ENCODE measurements around the gene OR1I1.

Gene OR1I1

GRCh38 chr19:15101479-15102082 is 19.6 kb downstream of the OR1I1 start:
- Histone ChIP-seq H3K9ac (ENCODE audit: low read length) (no peak overlapping the region), H3K27me3 (ENCODE audit: low read length) (no peaks in the 10 kb centered on the region), H3K9me2 (replicated peaks; ENCODE audit: insufficient read depth, low read length) (no peaks in the 10 kb centered on the region), H3K27ac (ENCODE audit: low read depth, low read length) (no peak overlapping the region), H3K4me2 (ENCODE audit: low read depth, low read length, poor library complexity, severe bottlenecking) (no peak overlapping the region), H3K9me3 (ENCODE audit: insufficient read depth, low read length) (no peaks in the 10 kb centered on the region), H3K36me3 (ENCODE audit: low read length) (no peaks in the 10 kb centered on the region), H3K4me3 (ENCODE audit: insufficient read depth, low read length, poor library complexity, severe bottlenecking) (no peak overlapping the region), H3K79me2 (ENCODE audit: insufficient read depth, low read length) (no peaks in the 10 kb centered on the region), H3F3A (ENCODE audit: insufficient read depth) (no peaks in the 10 kb centered on the region), H2AFZ (ENCODE audit: low read depth, low read length, severe bottlenecking) (no peak overlapping the region), H4K20me1 (ENCODE audit: low read depth, low read length) (no peaks in the 10 kb centered on the region)
- TF ChIP-seq EZH2phosphoT487 (conservative IDR thresholded peaks at IDR 0.05; ENCODE audit: low read length) (no peak), CTCF (IDR thresholded peaks at IDR 0.05; ENCODE audit: insufficient read depth, low read length, poor library complexity, severe bottlenecking) (peak; percentile 52)

GRCh38 chr19:15104003-15104402 is 22.0 kb downstream of the OR1I1 start:
- no peaks in the 10 kb centered on the region for H3K9me2 ChIP-seq (replicated peaks; ENCODE audit: insufficient read depth, low read length)
- H2AFZ ChIP-seq (ENCODE audit: low read depth, low read length, severe bottlenecking) = no peak overlapping the region

GRCh38 chr19:15104411-15104810 is 22.4 kb downstream of the OR1I1 start:
- no peaks in the 10 kb centered on the region for H3K36me3 ChIP-seq (ENCODE audit: low read length)
- no peak overlapping the region for H3K27ac ChIP-seq (ENCODE audit: low read depth, low read length)
- no peak overlapping the region for H2AFZ ChIP-seq (ENCODE audit: low read depth, low read length, severe bottlenecking)
- H3K4me3 ChIP-seq (ENCODE audit: insufficient read depth, low read length, poor library complexity, severe bottlenecking) = no peak overlapping the region
- no peaks in the 10 kb centered on the region for H3K9me2 ChIP-seq (replicated peaks; ENCODE audit: insufficient read depth, low read length)
- H4K20me1 ChIP-seq (ENCODE audit: low read depth, low read length) = no peaks in the 10 kb centered on the region
- TF ChIP-seq CTCF (IDR thresholded peaks at IDR 0.05; ENCODE audit: insufficient read depth, low read length, poor library complexity, severe bottlenecking) (no peak), EZH2phosphoT487 (conservative IDR thresholded peaks at IDR 0.05; ENCODE audit: low read length) (no peak)
- H3K9me3 ChIP-seq (ENCODE audit: insufficient read depth, low read length) = no peaks in the 10 kb centered on the region
- H3K9ac ChIP-seq (ENCODE audit: low read length) = no peak overlapping the region
- no peaks in the 10 kb centered on the region for H3K79me2 ChIP-seq (ENCODE audit: insufficient read depth, low read length)
- no peaks in the 10 kb centered on the region for H3K27me3 ChIP-seq (ENCODE audit: low read length)
- no peaks in the 10 kb centered on the region for H3F3A ChIP-seq (ENCODE audit: insufficient read depth)
- no peak overlapping the region for H3K4me2 ChIP-seq (ENCODE audit: low read depth, low read length, poor library complexity, severe bottlenecking)

More at GRCh38 chr19:15104003-15104402, 22.0 kb downstream of the OR1I1 start:
- Histone ChIP-seq H4K20me1 (ENCODE audit: low read depth, low read length) (no peaks in the 10 kb centered on the region), H3F3A (ENCODE audit: insufficient read depth) (no peaks in the 10 kb centered on the region), H3K79me2 (ENCODE audit: insufficient read depth, low read length) (no peaks in the 10 kb centered on the region), H3K4me2 (ENCODE audit: low read depth, low read length, poor library complexity, severe bottlenecking) (no peak overlapping the region), H3K4me3 (ENCODE audit: insufficient read depth, low read length, poor library complexity, severe bottlenecking) (no peak overlapping the region), H3K27ac (ENCODE audit: low read depth, low read length) (no peak overlapping the region), H3K9ac (ENCODE audit: low read length) (no peak overlapping the region), H3K9me3 (ENCODE audit: insufficient read depth, low read length) (no peaks in the 10 kb centered on the region), H3K27me3 (ENCODE audit: low read length) (no peaks in the 10 kb centered on the region), H3K36me3 (ENCODE audit: low read length) (no peaks in the 10 kb centered on the region)
- no peak for TF ChIP-seq EZH2phosphoT487 (conservative IDR thresholded peaks at IDR 0.05; ENCODE audit: low read length)
- TF ChIP-seq CTCF (IDR thresholded peaks at IDR 0.05; ENCODE audit: insufficient read depth, low read length, poor library complexity, severe bottlenecking) = no peak

All from SU-DHL-6 (cell line).